Right atrium auricular region (tissue), 2 donors: Measurements from ENCODE around the gene FICD. TPM values are rescaled to one million over a fixed set of nuclear protein-coding genes. Genes with fewer than 3 reads are reported as not detected.

Experiments used
- DNase-seq: peaks from one replicate; pipeline ENCODE4 v3.0.0-alpha.2; 2019; ENCODE audit warnings: low spot score
- H3K27ac ChIP-seq, 2 donors: fragments of 200-600 bp; sonication (generic); 1 replicate in 1 of 2; 2 replicates in 1 of 2; pipeline ENCODE4 v1.5.1; 2016 to 2019
- H3K27me3 ChIP-seq, 2 donors: fragments of 200-600 bp; sonication (generic); one replicate each; pipeline versions ENCODE4 v1.5.1 to v1.6.0; 2017 to 2019
- H3K36me3 ChIP-seq: fragments of 200-600 bp; sonication (generic); one replicate; pipeline ENCODE4 v1.5.1; 2016
- H3K4me1 ChIP-seq, 2 donors: fragments of 200-600 bp; sonication (generic); one replicate each; pipeline versions ENCODE4 v1.5.1 to v1.6.0; 2017 to 2019
- H3K4me3 ChIP-seq, 2 donors: fragments of 200-600 bp; sonication (generic); 1 replicate in 1 of 2; 2 replicates in 1 of 2; pipeline ENCODE4 v1.5.1; 2017 to 2019; ENCODE audit warnings: mild to moderate bottlenecking in 1 of 2, moderate library complexity in 1 of 2
- H3K9me3 ChIP-seq, 2 donors: fragments of 200-600 bp; sonication (generic); one replicate each; pipeline ENCODE4 v1.5.1; 2019
- total RNA-seq, 2 donors: library from RNA; depleted of rRNA; stranded (reverse); fragments of >200 nt; gene quantifications; one replicate each; pipeline ENCODE4 v1.1.0, GENCODE V29; 2016
- TF ChIP-seq, protein P1 (sequence below), 2 donors: fragments of 200-600 bp; sonication (generic); IDR thresholded peaks; one replicate each; pipeline ENCODE4 v1.5.1; 2019; ENCODE audit warnings: antibody characterized with exemption in 2 of 2

Gene FICD
- total RNA-seq, 2 donors from 2014 or later, result 2.6 to 7.5 TPM

DNA sequence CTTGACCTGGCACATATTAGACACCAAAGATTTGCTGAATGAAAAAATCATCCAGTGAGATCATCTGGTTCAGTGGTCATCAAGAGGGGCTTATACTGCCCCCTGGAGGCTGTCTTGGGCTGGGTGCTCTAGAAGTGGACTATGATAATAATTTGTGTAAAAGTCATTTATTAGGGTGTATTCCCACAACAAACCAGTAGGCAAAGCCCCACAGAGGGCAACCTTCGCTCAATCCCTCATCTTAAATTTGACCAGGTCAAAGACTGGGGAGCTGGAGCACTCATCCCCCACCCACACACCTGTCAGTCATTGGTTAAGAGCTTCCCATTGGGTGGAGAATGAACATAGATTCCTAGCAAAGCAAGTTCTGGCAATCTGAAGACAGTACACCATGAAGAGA is 20.0 kb upstream of the FICD start:
- no peak for DNase-seq
- TF ChIP-seq, protein P1, sequence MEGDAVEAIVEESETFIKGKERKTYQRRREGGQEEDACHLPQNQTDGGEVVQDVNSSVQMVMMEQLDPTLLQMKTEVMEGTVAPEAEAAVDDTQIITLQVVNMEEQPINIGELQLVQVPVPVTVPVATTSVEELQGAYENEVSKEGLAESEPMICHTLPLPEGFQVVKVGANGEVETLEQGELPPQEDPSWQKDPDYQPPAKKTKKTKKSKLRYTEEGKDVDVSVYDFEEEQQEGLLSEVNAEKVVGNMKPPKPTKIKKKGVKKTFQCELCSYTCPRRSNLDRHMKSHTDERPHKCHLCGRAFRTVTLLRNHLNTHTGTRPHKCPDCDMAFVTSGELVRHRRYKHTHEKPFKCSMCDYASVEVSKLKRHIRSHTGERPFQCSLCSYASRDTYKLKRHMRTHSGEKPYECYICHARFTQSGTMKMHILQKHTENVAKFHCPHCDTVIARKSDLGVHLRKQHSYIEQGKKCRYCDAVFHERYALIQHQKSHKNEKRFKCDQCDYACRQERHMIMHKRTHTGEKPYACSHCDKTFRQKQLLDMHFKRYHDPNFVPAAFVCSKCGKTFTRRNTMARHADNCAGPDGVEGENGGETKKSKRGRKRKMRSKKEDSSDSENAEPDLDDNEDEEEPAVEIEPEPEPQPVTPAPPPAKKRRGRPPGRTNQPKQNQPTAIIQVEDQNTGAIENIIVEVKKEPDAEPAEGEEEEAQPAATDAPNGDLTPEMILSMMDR (IDR thresholded peaks at IDR 0.05), result peak; percentile 15 to 57
- Histone ChIP-seq H3K27ac (no peak overlapping the region), H3K9me3 (no peaks in the 10 kb centered on the region), H3K4me3 (no peak overlapping the region), H3K36me3 (no peaks in the 10 kb centered on the region), H3K4me1 (no peaks in the 10 kb centered on the region), H3K27me3 (no peaks in the 10 kb centered on the region)

DNA sequence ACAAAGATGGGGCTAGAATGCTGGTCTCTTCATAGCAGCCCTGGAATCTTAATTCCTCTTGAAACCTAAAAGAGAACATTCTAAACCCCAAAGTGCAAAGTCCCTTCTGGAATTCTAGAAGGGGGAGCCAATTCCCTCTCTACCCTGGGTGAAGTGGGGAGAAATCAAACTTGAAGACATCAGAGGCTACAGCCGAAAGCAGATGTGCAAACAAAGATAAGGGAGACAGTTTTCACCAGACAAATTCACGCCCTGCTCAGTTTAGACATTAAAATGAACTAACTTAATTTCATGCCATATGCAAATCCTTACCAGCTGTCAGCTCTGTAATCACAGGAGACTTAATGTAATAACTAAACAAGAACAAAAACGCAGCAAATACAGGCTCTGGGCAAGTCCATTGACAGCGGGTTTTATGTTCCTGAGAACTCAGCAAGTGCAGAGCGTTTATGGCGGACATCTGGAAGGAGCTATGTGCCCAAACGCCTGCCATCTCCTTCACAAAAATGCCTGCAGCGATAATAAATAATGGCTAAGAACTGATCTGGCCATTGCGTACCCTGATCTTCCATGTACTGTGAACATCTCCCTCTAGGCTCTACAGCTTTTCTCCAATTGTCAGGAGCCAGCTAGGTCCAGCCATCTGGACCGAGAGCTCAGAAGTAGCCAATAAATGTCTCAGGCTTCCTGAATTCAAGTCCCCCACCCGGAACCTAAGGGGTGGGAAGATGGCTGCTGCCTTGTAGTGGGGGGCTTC is 19.1 kb upstream of the FICD start:
- H3K4me1 ChIP-seq, result no peaks in the 10 kb centered on the region
- no peaks in the 10 kb centered on the region for H3K36me3 ChIP-seq
- no peaks in the 10 kb centered on the region for H3K27me3 ChIP-seq

DNA sequence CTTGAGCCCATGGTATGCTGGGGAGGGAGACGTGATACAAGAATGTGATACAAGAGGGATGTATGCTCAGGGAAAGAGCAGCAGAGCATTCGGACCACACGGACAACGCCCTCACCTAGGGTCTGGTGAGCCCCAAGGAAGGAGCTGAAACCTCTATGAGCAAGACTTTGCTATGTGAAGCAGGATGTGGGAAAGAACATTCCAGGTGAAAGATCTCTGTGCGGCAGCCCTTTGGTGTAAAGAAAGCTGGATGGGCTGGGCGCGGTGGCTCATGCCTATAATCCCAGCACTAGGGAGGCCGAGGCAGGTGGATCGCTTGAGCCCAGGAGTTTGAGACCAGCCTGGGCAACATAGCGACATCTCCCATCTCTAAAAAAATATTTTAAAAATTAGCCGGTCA is 16.9 kb upstream of the FICD start:
- DNase-seq, result no peak
- Histone ChIP-seq H3K4me1 (no peaks in the 10 kb centered on the region), H3K36me3 (no peaks in the 10 kb centered on the region), H3K9me3 (peaks cover 0 to 3% of the 10 kb centered on the region in 2 donors), H3K4me3 (no peak overlapping the region), H3K27ac (no peak overlapping the region), H3K27me3 (no peaks in the 10 kb centered on the region)
- TF ChIP-seq, protein P1 (IDR thresholded peaks at IDR 0.05), result no peak

More for the DNA sequence above, 19.1 kb upstream of the FICD start:
- Histone ChIP-seq H3K9me3 (no peaks in the 10 kb centered on the region), H3K4me3 (no peak overlapping the region), H3K27ac (no peak overlapping the region)
- no peak for DNase-seq
- TF ChIP-seq, protein P1 (IDR thresholded peaks at IDR 0.05), result no peak

DNA sequence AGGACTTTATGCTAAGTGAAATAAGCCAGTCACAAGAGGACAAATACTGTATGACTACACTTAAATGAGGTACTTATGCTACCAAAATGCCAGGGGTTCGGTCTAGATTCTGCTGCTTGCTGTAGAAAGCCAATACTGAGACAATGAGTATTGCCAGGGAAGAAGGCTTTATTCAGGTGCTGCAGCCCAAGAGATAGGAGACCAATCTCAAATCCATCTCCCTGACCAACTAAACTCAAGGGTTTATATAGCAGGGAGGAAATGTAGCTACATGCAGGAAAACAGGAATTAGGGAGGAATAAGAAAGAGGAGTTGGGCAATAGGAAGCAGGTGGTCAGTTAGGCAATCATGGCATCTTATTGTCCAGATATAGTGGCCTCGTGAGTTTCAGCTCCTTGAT is 12.2 kb upstream of the FICD start:
- TF ChIP-seq, protein P1 (IDR thresholded peaks at IDR 0.05), result no peak
- Histone ChIP-seq H3K9me3 (peaks cover 0 to 10% of the 10 kb centered on the region in 2 donors), H3K27me3 (no peaks in the 10 kb centered on the region), H3K36me3 (no peaks in the 10 kb centered on the region), H3K27ac (no peak overlapping the region), H3K4me1 (no peaks in the 10 kb centered on the region), H3K4me3 (no peak overlapping the region)
- DNase-seq, result no peak

- Histone ChIP-seq H3K27me3 (no peaks in the 10 kb centered on the region), H3K4me3 (no peak overlapping the region), H3K36me3 (no peaks in the 10 kb centered on the region), H3K9me3 (peaks cover 0 to 14% of the 10 kb centered on the region in 2 donors), H3K27ac (no peak overlapping the region), H3K4me1 (no peaks in the 10 kb centered on the region)
- no peak for DNase-seq
- TF ChIP-seq, protein P1 (IDR thresholded peaks at IDR 0.05), result no peak
Measured at GRCh38 chr12:108505129-108505528, 9.9 kb upstream of the FICD start.
